NB4 (cell line): Measurements from ENCODE around the gene CTDP1.

ENCODE experiments used
- DNase-seq: peaks from one replicate; pipeline ENCODE4 v3.0.0; 2010; ENCODE audit warnings: low read depth
- H3K4me3 ChIP-seq: one replicate; pipeline ENCODE4 v1.5.1; 2011; ENCODE audit warnings: mild to moderate bottlenecking, low read depth, low read length, moderate library complexity
- MYC ChIP-seq: IDR thresholded peaks from 2 replicates; pipeline ENCODE4 v1.6.1; 2011; ENCODE audit warnings: low read depth, low read length
- POLR2A ChIP-seq: IDR thresholded peaks from 2 replicates; pipeline ENCODE4 v1.6.1; 2011; ENCODE audit warnings: mild to moderate bottlenecking; ENCODE audit not compliant: insufficient read length; ENCODE audit errors: extremely low read depth
- TF ChIP-seq, protein P1 (sequence below): IDR thresholded peaks from one replicate; pipeline ENCODE4 v1.5.1; 2012; ENCODE audit warnings: low read depth, low read length
- TF ChIP-seq, protein P2 (sequence below): IDR thresholded peaks from 2 replicates; pipeline ENCODE4 v1.6.1; 2011; ENCODE audit warnings: low read depth, low read length

Gene CTDP1

DNA sequence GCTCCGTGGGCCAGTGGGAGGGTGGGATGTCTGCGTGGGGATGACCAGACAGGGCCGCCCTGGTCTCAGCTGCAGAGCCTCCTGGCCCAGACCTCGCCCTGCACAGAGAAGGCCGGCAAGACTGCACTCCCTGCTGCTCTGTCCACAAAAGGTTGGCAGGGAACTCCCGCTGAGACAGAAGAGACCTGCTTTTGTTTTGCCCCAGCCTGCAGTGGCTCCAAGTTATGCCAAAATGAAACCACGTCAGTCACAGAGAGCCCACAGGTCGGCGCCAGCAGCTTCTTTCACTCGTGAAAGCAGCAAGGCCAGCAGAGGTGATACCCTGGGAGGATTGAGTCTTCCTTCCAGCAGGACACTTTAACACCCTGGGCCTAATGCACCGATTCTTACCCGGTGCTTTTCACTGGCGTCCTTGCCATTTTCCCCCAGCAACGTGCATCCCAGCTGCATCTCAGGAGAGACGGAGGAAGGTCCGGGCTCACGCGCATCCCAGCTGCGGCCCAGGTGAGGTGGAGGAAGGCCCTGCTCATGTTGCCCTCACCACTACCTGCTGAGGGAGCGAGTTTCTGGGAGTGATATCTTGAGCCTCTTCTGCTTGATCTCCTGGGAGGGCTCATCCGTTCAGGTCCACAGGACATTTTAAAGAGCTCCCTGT, 22.1 kb upstream of the CTDP1 start:
- no peak for DNase-seq
- TF ChIP-seq, protein P1, sequence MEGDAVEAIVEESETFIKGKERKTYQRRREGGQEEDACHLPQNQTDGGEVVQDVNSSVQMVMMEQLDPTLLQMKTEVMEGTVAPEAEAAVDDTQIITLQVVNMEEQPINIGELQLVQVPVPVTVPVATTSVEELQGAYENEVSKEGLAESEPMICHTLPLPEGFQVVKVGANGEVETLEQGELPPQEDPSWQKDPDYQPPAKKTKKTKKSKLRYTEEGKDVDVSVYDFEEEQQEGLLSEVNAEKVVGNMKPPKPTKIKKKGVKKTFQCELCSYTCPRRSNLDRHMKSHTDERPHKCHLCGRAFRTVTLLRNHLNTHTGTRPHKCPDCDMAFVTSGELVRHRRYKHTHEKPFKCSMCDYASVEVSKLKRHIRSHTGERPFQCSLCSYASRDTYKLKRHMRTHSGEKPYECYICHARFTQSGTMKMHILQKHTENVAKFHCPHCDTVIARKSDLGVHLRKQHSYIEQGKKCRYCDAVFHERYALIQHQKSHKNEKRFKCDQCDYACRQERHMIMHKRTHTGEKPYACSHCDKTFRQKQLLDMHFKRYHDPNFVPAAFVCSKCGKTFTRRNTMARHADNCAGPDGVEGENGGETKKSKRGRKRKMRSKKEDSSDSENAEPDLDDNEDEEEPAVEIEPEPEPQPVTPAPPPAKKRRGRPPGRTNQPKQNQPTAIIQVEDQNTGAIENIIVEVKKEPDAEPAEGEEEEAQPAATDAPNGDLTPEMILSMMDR, result no peak
- TF ChIP-seq POLR2A (no peak), MYC (no peak)
- TF ChIP-seq, protein P2, sequence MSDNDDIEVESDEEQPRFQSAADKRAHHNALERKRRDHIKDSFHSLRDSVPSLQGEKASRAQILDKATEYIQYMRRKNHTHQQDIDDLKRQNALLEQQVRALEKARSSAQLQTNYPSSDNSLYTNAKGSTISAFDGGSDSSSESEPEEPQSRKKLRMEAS, result no peak
- H3K4me3 ChIP-seq, result no peak overlapping the region

GRCh38 chr18:79658366-79658765, 21.2 kb upstream of the CTDP1 start:
- DNase-seq, result no peak
- TF ChIP-seq, protein P1, result no peak
- TF ChIP-seq, protein P2, result no peak
- TF ChIP-seq POLR2A (no peak), MYC (no peak)

DNA sequence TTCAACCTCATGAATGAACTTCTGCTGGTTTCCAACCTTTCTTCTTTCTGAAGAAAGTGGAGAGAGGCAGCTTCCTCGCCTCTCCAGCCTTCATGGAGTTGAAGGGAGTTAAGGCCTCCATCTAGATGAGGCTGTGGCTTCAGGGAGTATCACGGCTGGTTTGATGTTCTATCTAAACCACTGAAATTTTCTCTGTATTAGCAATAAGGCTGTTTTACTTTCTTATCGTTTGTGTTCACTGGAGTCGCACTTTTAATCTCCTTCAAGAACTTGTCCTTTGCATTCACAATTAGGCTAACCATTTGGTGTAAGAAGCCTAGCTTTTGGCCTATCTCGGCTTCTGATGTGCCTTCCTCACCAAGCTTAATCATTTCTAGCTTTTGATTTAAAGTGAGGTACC, 19.9 kb upstream of the CTDP1 start:
- no peak overlapping the region for H3K4me3 ChIP-seq
- TF ChIP-seq POLR2A, result no peak
- TF ChIP-seq, protein P1, result no peak
- no peak for TF ChIP-seq MYC
- TF ChIP-seq, protein P2, result no peak
- no peak for DNase-seq

More at GRCh38 chr18:79658366-79658765, 21.2 kb upstream of the CTDP1 start:
- no peak overlapping the region for H3K4me3 ChIP-seq

GRCh38 chr18:79662034-79662433, 17.6 kb upstream of the CTDP1 start:
- TF ChIP-seq, protein P2, result no peak
- TF ChIP-seq, protein P1, result no peak
- TF ChIP-seq POLR2A, result no peak
- TF ChIP-seq MYC, result no peak
- H3K4me3 ChIP-seq, result no peak overlapping the region
- no peak for DNase-seq

DNA sequence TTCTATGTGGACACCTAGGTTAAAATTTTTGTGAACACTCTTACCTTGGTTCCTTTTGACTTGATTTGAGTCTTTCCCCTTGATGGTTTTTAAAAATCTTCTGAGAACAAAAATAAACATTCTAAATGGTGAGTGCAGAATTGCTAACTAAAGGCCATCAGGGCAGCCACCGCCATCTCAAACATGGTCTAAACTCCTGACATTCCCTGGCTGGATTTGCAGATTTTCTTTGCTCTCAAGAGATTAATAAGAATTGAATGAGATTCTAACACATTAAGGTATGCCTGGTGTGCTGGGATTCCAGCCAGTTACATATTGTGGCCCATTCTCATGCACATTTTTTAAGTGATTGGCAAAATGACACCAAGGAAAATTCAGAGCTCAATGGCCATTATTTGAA, 17.2 kb upstream of the CTDP1 start:
- TF ChIP-seq MYC (no peak), POLR2A (no peak)
- TF ChIP-seq, protein P2, result no peak
- TF ChIP-seq, protein P1, result no peak
- no peak overlapping the region for H3K4me3 ChIP-seq
- no peak for DNase-seq
